Activated naive CD4-positive, alpha-beta T cell treated with anti-CD3 and anti-CD28 coated beads, Interleukin-2, amount 50 U/mL, for 72 hours (primary cell): ENCODE results near the gene SEL1L3. TPM values are rescaled to one million over a fixed set of nuclear protein-coding genes. Genes with fewer than 3 reads are reported as not detected.

Experiments
- ATAC-seq, 2 donors: fragments of 150-1000 bp; cut with Tn5 transposase; 2 replicates each; pipeline ENCODE4 v1.10.0; 2021; ENCODE audit warnings: mild to moderate bottlenecking in 2 of 2, moderate library complexity in 2 of 2
- DNase-seq, 2 donors: peaks; one replicate each; pipeline ENCODE4 v3.0.0; 2021 to 2022; ENCODE audit warnings: low spot score in 2 of 2
- H3K27ac Mint-ChIP-seq, 2 donors: one replicate each; pipeline ENCODE4 v1.8.0; 2022; ENCODE audit warnings: mild to moderate bottlenecking in 2 of 2, mixed read lengths in 2 of 2
- H3K36me3 Mint-ChIP-seq, 2 donors: one replicate each; pipeline ENCODE4 v1.8.0; 2022; ENCODE audit warnings: mixed read lengths in 2 of 2
- H3K9me3 Mint-ChIP-seq, 2 donors: one replicate each; pipeline ENCODE4 v1.8.0; 2022; ENCODE audit warnings: mixed read lengths in 2 of 2
- total RNA-seq, 2 donors: library from RNA; stranded (reverse); gene quantifications; one replicate each; pipeline ENCODE4 v1.2.3, GENCODE V29; 2022

SEL1L3 gene
- total RNA-seq, 2 donors from 2014 or later = 32.8 to 44.3 TPM

- no peak for DNase-seq
- no peak overlapping the region for H3K27ac Mint-ChIP-seq
- ATAC-seq = no peak
- no peaks in the 10 kb centered on the region for H3K36me3 Mint-ChIP-seq
- H3K9me3 Mint-ChIP-seq = peaks cover 0 to 5% of the 10 kb centered on the region in 2 donors
These were observed 139.8 kb downstream of the SEL1L3 start for GRCh38 chr4:25722964-25723363.

- Mint-ChIP-seq H3K9me3 (peaks cover 0 to 4% of the 10 kb centered on the region in 2 donors), H3K27ac (no peak overlapping the region), H3K36me3 (peaks cover 0 to 4% of the 10 kb centered on the region in 2 donors)
- no peak for DNase-seq
- no peak for ATAC-seq
These were observed 149.0 kb downstream of the SEL1L3 start for GRCh38 chr4:25713812-25714211.

GRCh38 chr4:25712611-25713010, 150.2 kb downstream of the SEL1L3 start:
- ATAC-seq = no peak
- H3K36me3 Mint-ChIP-seq = peaks cover 0 to 4% of the 10 kb centered on the region in 2 donors

GRCh38 chr4:25710637-25711036, 152.2 kb downstream of the SEL1L3 start:
- Mint-ChIP-seq H3K27ac (no peak overlapping the region), H3K36me3 (peaks cover 0 to 4% of the 10 kb centered on the region in 2 donors), H3K9me3 (peaks cover 0 to 4% of the 10 kb centered on the region in 2 donors)
- no peak for DNase-seq
- ATAC-seq = no peak

More at GRCh38 chr4:25712611-25713010, 150.2 kb downstream of the SEL1L3 start:
- DNase-seq = no peak
- Mint-ChIP-seq H3K27ac (no peak overlapping the region), H3K9me3 (peaks cover 0 to 4% of the 10 kb centered on the region in 2 donors)

GRCh38 chr4:25704516-25704915, 158.3 kb downstream of the SEL1L3 start:
- peaks cover 0 to 4% of the 10 kb centered on the region in 2 donors for H3K9me3 Mint-ChIP-seq
- no peak overlapping the region for H3K27ac Mint-ChIP-seq
- peaks cover 0 to 3% of the 10 kb centered on the region in 2 donors for H3K36me3 Mint-ChIP-seq
- no peak for ATAC-seq
- DNase-seq = no peak

GRCh38 chr4:25703731-25704388, 158.9 kb downstream of the SEL1L3 start:
- DNase-seq (no peak), ATAC-seq (no peak)
- Mint-ChIP-seq H3K36me3 (no peaks in the 10 kb centered on the region), H3K27ac (no peak overlapping the region), H3K9me3 (no peaks in the 10 kb centered on the region)

- no peak for ATAC-seq
These were observed 159.9 kb downstream of the SEL1L3 start for GRCh38 chr4:25702848-25703247.

GRCh38 chr4:25700661-25701060, 162.1 kb downstream of the SEL1L3 start:
- Mint-ChIP-seq H3K27ac (no peak overlapping the region), H3K9me3 (no peaks in the 10 kb centered on the region), H3K36me3 (no peaks in the 10 kb centered on the region)
- no peak for DNase-seq
- ATAC-seq = no peak

More at GRCh38 chr4:25702848-25703247, 159.9 kb downstream of the SEL1L3 start:
- H3K27ac Mint-ChIP-seq = no peak overlapping the region
- DNase-seq = no peak
- no peaks in the 10 kb centered on the region for H3K36me3 Mint-ChIP-seq
- H3K9me3 Mint-ChIP-seq = no peaks in the 10 kb centered on the region

GRCh38 chr4:25697516-25697915, 165.3 kb downstream of the SEL1L3 start:
- H3K9me3 Mint-ChIP-seq = no peaks in the 10 kb centered on the region
- DNase-seq (no peak), ATAC-seq (no peak)
- no peak overlapping the region for H3K27ac Mint-ChIP-seq
- H3K36me3 Mint-ChIP-seq = no peaks in the 10 kb centered on the region

Other genes starting within 250 kb of the SEL1L3 start
- not detected for gene SLC34A2, start 207.1 kb downstream of the SEL1L3 start, total RNA-seq
- gene SMIM20, start 51.2 kb upstream of the SEL1L3 start, total RNA-seq = 10 to 100 TPM; 19.7 to 21.3 TPM